ENCODE data around the gene TUBB2A.

DNA sequence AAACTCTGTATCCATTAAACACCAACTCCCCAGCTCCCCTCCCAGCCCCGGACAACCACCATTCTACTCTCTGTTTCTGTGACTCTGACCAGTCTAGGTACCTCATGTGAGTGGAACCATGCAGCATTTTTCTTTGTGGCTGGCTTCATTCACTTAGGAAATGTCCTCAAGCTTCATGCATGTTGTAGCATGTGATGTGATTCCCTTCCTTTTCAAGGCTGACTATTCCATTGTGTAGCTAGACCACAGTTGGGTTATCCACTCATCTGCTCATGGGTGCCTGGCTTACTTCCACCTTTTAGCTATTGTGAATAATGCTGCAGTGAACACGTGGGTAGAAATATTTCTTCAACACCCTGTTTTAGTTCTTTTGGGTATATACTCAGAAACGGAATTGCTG is 47.6 kb downstream of the TUBB2A start:
- TF ChIP-seq, protein P1, sequence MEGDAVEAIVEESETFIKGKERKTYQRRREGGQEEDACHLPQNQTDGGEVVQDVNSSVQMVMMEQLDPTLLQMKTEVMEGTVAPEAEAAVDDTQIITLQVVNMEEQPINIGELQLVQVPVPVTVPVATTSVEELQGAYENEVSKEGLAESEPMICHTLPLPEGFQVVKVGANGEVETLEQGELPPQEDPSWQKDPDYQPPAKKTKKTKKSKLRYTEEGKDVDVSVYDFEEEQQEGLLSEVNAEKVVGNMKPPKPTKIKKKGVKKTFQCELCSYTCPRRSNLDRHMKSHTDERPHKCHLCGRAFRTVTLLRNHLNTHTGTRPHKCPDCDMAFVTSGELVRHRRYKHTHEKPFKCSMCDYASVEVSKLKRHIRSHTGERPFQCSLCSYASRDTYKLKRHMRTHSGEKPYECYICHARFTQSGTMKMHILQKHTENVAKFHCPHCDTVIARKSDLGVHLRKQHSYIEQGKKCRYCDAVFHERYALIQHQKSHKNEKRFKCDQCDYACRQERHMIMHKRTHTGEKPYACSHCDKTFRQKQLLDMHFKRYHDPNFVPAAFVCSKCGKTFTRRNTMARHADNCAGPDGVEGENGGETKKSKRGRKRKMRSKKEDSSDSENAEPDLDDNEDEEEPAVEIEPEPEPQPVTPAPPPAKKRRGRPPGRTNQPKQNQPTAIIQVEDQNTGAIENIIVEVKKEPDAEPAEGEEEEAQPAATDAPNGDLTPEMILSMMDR (IDR thresholded peaks at IDR 0.05; ENCODE audit: insufficient read depth, low read depth, low read length), result no peak
- TF ChIP-seq EZH2 (IDR thresholded peaks at IDR 0.05; ENCODE audit: insufficient read depth, low read length), result no peak

Data from astrocyte (in vitro differentiated cells and primary cell).